Activated CD8-positive, alpha-beta memory T cell treated with anti-CD3 and anti-CD28 coated beads, Interleukin-2, amount 50 U/mL, for 1 hour (primary cell): Measurements from ENCODE around the gene DSCAML1.

Source experiments
- DNase-seq: peaks from one replicate; pipeline ENCODE4 v3.0.0-alpha.2; 2020; ENCODE audit errors: extremely low read depth

The DSCAML1 gene

GRCh38 chr11:117634756-117635603, 162.0 kb downstream of the DSCAML1 start:
- DNase-seq, result no peak

GRCh38 chr11:117633976-117634755, 162.8 kb downstream of the DSCAML1 start:
- no peak for DNase-seq

GRCh38 chr11:117633186-117633754, 163.7 kb downstream of the DSCAML1 start:
- no peak for DNase-seq

- no peak for DNase-seq
These were observed 164.7 kb downstream of the DSCAML1 start for GRCh38 chr11:117632306-117632705.

- DNase-seq, result no peak
These were observed 165.5 kb downstream of the DSCAML1 start for GRCh38 chr11:117631336-117632140.

GRCh38 chr11:117629891-117630538, 167.0 kb downstream of the DSCAML1 start:
- DNase-seq, result no peak

- no peak for DNase-seq
These were observed 167.9 kb downstream of the DSCAML1 start for GRCh38 chr11:117629146-117629545.

GRCh38 chr11:117627259-117627658, 169.8 kb downstream of the DSCAML1 start:
- no peak for DNase-seq

GRCh38 chr11:117626576-117626975, 170.4 kb downstream of the DSCAML1 start:
- no peak for DNase-seq

GRCh38 chr11:117625237-117625636, 171.8 kb downstream of the DSCAML1 start:
- no peak for DNase-seq

- no peak for DNase-seq
These were observed 173.2 kb downstream of the DSCAML1 start for GRCh38 chr11:117623831-117624271.

- DNase-seq, result no peak
These were observed 175.8 kb downstream of the DSCAML1 start for GRCh38 chr11:117621226-117621625.

GRCh38 chr11:117620659-117621058, 176.4 kb downstream of the DSCAML1 start:
- DNase-seq, result no peak

- DNase-seq, result no peak
These were observed 176.9 kb downstream of the DSCAML1 start for GRCh38 chr11:117620086-117620485.

GRCh38 chr11:117619661-117620060, 177.4 kb downstream of the DSCAML1 start:
- DNase-seq, result no peak

GRCh38 chr11:117618982-117619355, 178.0 kb downstream of the DSCAML1 start:
- no peak for DNase-seq

GRCh38 chr11:117618302-117618981, 178.6 kb downstream of the DSCAML1 start:
- no peak for DNase-seq

GRCh38 chr11:117616979-117617378, 180.0 kb downstream of the DSCAML1 start:
- no peak for DNase-seq

- no peak for DNase-seq
These were observed 182.3 kb downstream of the DSCAML1 start for GRCh38 chr11:117614728-117615127.

GRCh38 chr11:117613521-117613920, 183.5 kb downstream of the DSCAML1 start:
- no peak for DNase-seq

- no peak for DNase-seq
These were observed 184.8 kb downstream of the DSCAML1 start for GRCh38 chr11:117612177-117612576.
